GM23338 (cell line): ENCODE data around the gene FBF1. TPM values are rescaled to one million over a fixed set of nuclear protein-coding genes. Genes with fewer than 3 reads are reported as not detected.

Experiments
- ATAC-seq: fragments of 200-7000 bp; cut with Tn5 transposase; 3 replicates; pipeline ENCODE4 v1.9.1; 2020
- DNase-seq: peaks from one replicate; pipeline ENCODE4 v3.0.0-alpha.2; 2015; ENCODE audit warnings: low spot score
- H2AFZ ChIP-seq: fragments of 200-600 bp; sonication (generic); 2 replicates; pipeline ENCODE4 v1.8.0; 2016; ENCODE audit warnings: antibody characterized with exemption, mild to moderate bottlenecking, moderate library complexity
- H3F3A ChIP-seq: fragments of 200-600 bp; sonication (generic); replicated peaks from 2 replicates; pipeline ENCODE4 v1.8.0; 2017; ENCODE audit warnings: antibody characterized with exemption, mixed run types, low read depth
- H3K27ac ChIP-seq: fragments of 200-600 bp; sonication (generic); 2 replicates; pipeline ENCODE4 v1.6.1; 2016; ENCODE audit warnings: low read depth
- H3K27me3 ChIP-seq: fragments of 200-600 bp; sonication (generic); 2 replicates; pipeline ENCODE4 v1.8.0; 2016; ENCODE audit warnings: mild to moderate bottlenecking, mixed run types, moderate library complexity; ENCODE audit not compliant: insufficient read depth
- H3K36me3 ChIP-seq: fragments of 200-600 bp; sonication (generic); 2 replicates; pipeline ENCODE4 v1.8.0; 2016; ENCODE audit warnings: mild to moderate bottlenecking; ENCODE audit not compliant: insufficient read depth
- H3K4me1 ChIP-seq: fragments of 200-600 bp; sonication (generic); 2 replicates; pipeline ENCODE4 v1.8.0; 2016; ENCODE audit warnings: mild to moderate bottlenecking, moderate library complexity; ENCODE audit not compliant: insufficient read depth
- H3K4me2 ChIP-seq: fragments of 200-600 bp; sonication (generic); 2 replicates; pipeline ENCODE4 v1.7.1; 2017; ENCODE audit warnings: mixed run types
- H3K4me3 ChIP-seq: fragments of 200-600 bp; sonication (generic); 2 replicates; pipeline ENCODE4 v1.6.1; 2016; ENCODE audit warnings: mixed run types
- H3K79me2 ChIP-seq: fragments of 200-600 bp; sonication (generic); replicated peaks from 2 replicates; pipeline ENCODE4 v1.8.0; 2017; ENCODE audit warnings: mild to moderate bottlenecking; ENCODE audit not compliant: insufficient read depth
- H3K9me2 ChIP-seq: fragments of 200-600 bp; sonication (generic); 2 replicates; pipeline ENCODE4 v1.8.0; 2017; ENCODE audit not compliant: insufficient read depth
- H4K20me1 ChIP-seq: fragments of 200-600 bp; sonication (generic); replicated peaks from 2 replicates; pipeline ENCODE4 v1.8.0; 2017; ENCODE audit warnings: mild to moderate bottlenecking; ENCODE audit not compliant: insufficient read depth
- H3K27ac Mint-ChIP-seq: 2 replicates; pipeline ENCODE4 v1.8.0; 2020; ENCODE audit warnings: inconsistent platforms, mild to moderate bottlenecking, moderate library complexity, mixed read lengths
- H3K27me3 Mint-ChIP-seq: 3 replicates; pipeline ENCODE4 v1.8.0; 2022; ENCODE audit warnings: low read depth, mild to moderate bottlenecking, moderate library complexity, mixed read lengths, inconsistent platforms; ENCODE audit not compliant: insufficient read depth, poor library complexity
- H3K36me3 Mint-ChIP-seq: 3 replicates; pipeline ENCODE4 v1.8.0; 2021; ENCODE audit warnings: low read depth, mild to moderate bottlenecking, inconsistent platforms, moderate library complexity, mixed read lengths
- H3K4me1 Mint-ChIP-seq: 3 replicates; pipeline ENCODE4 v1.8.0; 2020; ENCODE audit warnings: mild to moderate bottlenecking, inconsistent platforms, mixed read lengths
- H3K4me3 Mint-ChIP-seq: 3 replicates; pipeline ENCODE4 v1.8.0; 2021; ENCODE audit warnings: moderate library complexity, mild to moderate bottlenecking, inconsistent platforms, mixed read lengths
- H3K9me3 Mint-ChIP-seq: 3 replicates; pipeline ENCODE4 v1.8.0; 2020; ENCODE audit warnings: moderate library complexity, mild to moderate bottlenecking, inconsistent platforms, mixed read lengths
- ETS1 ChIP-seq: IDR thresholded peaks from 2 replicates; pipeline ENCODE4 v1.6.1; 2016; ENCODE audit warnings: antibody characterized with exemption
- EZH2 ChIP-seq: fragments of 200-600 bp; sonication (generic); IDR thresholded peaks from one replicate; pipeline ENCODE4 v1.8.0; 2017; ENCODE audit warnings: antibody characterized with exemption, mild to moderate bottlenecking, low read depth; ENCODE audit not compliant: unreplicated experiment
- EZH2phosphoT487 ChIP-seq: fragments of 200-600 bp; sonication (generic); IDR thresholded peaks from one replicate; pipeline ENCODE4 v1.8.1; 2018; ENCODE audit warnings: antibody characterized with exemption; ENCODE audit not compliant: unreplicated experiment
- JUNB ChIP-seq: IDR thresholded peaks from one replicate; pipeline ENCODE4 v1.6.1; 2016; ENCODE audit warnings: antibody characterized with exemption; ENCODE audit not compliant: unreplicated experiment
- NANOG ChIP-seq: IDR thresholded peaks from 2 replicates; pipeline ENCODE4 v1.6.1; 2016; ENCODE audit warnings: antibody characterized with exemption, borderline replicate concordance
- POLR2AphosphoS5 ChIP-seq: IDR thresholded peaks from 2 replicates; pipeline ENCODE4 v1.6.1; 2016; ENCODE audit warnings: antibody characterized with exemption, low read depth
- STAT1 ChIP-seq: IDR thresholded peaks from one replicate; pipeline ENCODE4 v1.6.1; 2016; ENCODE audit warnings: antibody characterized with exemption; ENCODE audit not compliant: unreplicated experiment
- ZNF331 ChIP-seq: fragments of 250-450 bp; sonication (Bioruptor Pico); IDR thresholded peaks from 2 replicates; pipeline ENCODE4 v1.5.0; 2020; ENCODE audit warnings: low read depth, mild to moderate bottlenecking, moderate library complexity
- polyA plus RNA-seq: library from polyadenylated mRNA; unstranded; fragments of >200 nt; fragmentation: Nextera tagmentation; extraction: Ambion mirVana; gene quantifications from 2 replicates; pipeline ENCODE4 v1.2.1, GENCODE V29; 2016
- total RNA-seq: library from RNA; depleted of rRNA; stranded (reverse); fragments of >200 nt; shearing (Covaris generic); gene quantifications from 2 replicates; pipeline ENCODE4 v1.2.3, GENCODE V29; 2014
- TF ChIP-seq, protein P1 (sequence below): fragments of 250-450 bp; sonication (Bioruptor Pico); IDR thresholded peaks from 2 replicates; pipeline ENCODE4 v1.5.0; 2020; ENCODE audit warnings: mild to moderate bottlenecking, moderate library complexity
- TF ChIP-seq, protein P2 (sequence below), 2 experiments: fragments of 200-600 bp in 1 of 2; sonication (generic) in 1 of 2; conservative IDR thresholded peaks; 2 replicates each; pipeline versions ENCODE4 v1.5.1 to v1.6.1; 2016 to 2017; ENCODE audit warnings: antibody characterized with exemption in 2 of 2, low read depth in 2 of 2, mild to moderate bottlenecking in 2 of 2, moderate library complexity in 1 of 2

The FBF1 gene
- total and polyA plus RNA-seq, 2 experiments from 2014 or later = 8.8 to 11.8 TPM

DNA sequence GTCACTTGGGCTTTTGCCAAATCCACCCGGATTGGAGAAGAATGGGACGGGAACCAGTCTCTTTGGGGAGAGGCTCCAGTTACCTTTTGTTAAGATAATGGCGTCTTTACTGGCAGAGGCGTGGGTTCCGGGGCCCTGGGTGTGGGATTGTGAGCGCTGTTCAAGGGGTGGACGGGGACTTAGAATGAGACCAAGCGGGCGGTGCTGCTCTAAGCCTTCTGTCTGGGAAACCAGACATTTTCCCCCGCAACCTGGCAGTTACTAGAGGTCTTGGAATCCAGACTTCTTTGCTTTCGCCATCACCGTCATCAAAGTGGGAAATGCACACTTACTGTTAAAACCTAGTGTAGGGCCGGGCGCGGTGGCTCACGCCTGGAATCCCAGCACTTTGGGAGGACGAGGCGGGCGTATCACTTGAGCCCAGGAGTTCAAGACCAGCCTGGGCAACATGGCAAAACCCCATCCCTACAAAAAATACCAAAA lies 38.9 kb upstream of the FBF1 start (continued):
- TF ChIP-seq NANOG (no peak), ETS1 (no peak), STAT1 (no peak), ZNF331 (no peak), POLR2AphosphoS5 (no peak), EZH2 (no peak), JUNB (no peak)

- Histone ChIP-seq H3K9me2 (no peaks in the 10 kb centered on the region), H3K36me3 (no peaks in the 10 kb centered on the region), H3K27me3 (no peaks in the 10 kb centered on the region), H3K27ac (peak within 1 kb of the TSS; percentile 98), H3K4me1 (peaks cover 37% of the 10 kb centered on the region), H3K79me2 (peaks cover 64% of the 10 kb centered on the region), H3F3A (peaks cover 20% of the 10 kb centered on the region), H4K20me1 (no peaks in the 10 kb centered on the region), H3K4me3 (peak within 1 kb of the TSS; percentile 81), H3K4me2 (peak within 1 kb of the TSS; percentile 82), H2AFZ (peak within 1 kb of the TSS; percentile 89)
- H3K9me3 Mint-ChIP-seq = no peaks in the 10 kb centered on the region
- DNase-seq = peak; percentile 98
- peaks cover 44% of the 10 kb centered on the region for H3K4me1 Mint-ChIP-seq
- H3K4me3 Mint-ChIP-seq = peak within 1 kb of the TSS; percentile 95
- peaks cover 17% of the 10 kb centered on the region; the same call in 2 of the 3 replicates for H3K36me3 Mint-ChIP-seq
- peak; percentile 88 for ATAC-seq
- H3K27ac Mint-ChIP-seq = peak within 1 kb of the TSS; percentile 99
- peaks cover 24% of the 10 kb centered on the region for H3K27me3 Mint-ChIP-seq
- no peak for TF ChIP-seq EZH2phosphoT487
- TF ChIP-seq ZNF331 = no peak
- TF ChIP-seq ETS1 = peak; percentile 51; the same call in 1 of the 2 replicates
- TF ChIP-seq POLR2AphosphoS5 = peak; percentile 79
- TF ChIP-seq, protein P1, sequence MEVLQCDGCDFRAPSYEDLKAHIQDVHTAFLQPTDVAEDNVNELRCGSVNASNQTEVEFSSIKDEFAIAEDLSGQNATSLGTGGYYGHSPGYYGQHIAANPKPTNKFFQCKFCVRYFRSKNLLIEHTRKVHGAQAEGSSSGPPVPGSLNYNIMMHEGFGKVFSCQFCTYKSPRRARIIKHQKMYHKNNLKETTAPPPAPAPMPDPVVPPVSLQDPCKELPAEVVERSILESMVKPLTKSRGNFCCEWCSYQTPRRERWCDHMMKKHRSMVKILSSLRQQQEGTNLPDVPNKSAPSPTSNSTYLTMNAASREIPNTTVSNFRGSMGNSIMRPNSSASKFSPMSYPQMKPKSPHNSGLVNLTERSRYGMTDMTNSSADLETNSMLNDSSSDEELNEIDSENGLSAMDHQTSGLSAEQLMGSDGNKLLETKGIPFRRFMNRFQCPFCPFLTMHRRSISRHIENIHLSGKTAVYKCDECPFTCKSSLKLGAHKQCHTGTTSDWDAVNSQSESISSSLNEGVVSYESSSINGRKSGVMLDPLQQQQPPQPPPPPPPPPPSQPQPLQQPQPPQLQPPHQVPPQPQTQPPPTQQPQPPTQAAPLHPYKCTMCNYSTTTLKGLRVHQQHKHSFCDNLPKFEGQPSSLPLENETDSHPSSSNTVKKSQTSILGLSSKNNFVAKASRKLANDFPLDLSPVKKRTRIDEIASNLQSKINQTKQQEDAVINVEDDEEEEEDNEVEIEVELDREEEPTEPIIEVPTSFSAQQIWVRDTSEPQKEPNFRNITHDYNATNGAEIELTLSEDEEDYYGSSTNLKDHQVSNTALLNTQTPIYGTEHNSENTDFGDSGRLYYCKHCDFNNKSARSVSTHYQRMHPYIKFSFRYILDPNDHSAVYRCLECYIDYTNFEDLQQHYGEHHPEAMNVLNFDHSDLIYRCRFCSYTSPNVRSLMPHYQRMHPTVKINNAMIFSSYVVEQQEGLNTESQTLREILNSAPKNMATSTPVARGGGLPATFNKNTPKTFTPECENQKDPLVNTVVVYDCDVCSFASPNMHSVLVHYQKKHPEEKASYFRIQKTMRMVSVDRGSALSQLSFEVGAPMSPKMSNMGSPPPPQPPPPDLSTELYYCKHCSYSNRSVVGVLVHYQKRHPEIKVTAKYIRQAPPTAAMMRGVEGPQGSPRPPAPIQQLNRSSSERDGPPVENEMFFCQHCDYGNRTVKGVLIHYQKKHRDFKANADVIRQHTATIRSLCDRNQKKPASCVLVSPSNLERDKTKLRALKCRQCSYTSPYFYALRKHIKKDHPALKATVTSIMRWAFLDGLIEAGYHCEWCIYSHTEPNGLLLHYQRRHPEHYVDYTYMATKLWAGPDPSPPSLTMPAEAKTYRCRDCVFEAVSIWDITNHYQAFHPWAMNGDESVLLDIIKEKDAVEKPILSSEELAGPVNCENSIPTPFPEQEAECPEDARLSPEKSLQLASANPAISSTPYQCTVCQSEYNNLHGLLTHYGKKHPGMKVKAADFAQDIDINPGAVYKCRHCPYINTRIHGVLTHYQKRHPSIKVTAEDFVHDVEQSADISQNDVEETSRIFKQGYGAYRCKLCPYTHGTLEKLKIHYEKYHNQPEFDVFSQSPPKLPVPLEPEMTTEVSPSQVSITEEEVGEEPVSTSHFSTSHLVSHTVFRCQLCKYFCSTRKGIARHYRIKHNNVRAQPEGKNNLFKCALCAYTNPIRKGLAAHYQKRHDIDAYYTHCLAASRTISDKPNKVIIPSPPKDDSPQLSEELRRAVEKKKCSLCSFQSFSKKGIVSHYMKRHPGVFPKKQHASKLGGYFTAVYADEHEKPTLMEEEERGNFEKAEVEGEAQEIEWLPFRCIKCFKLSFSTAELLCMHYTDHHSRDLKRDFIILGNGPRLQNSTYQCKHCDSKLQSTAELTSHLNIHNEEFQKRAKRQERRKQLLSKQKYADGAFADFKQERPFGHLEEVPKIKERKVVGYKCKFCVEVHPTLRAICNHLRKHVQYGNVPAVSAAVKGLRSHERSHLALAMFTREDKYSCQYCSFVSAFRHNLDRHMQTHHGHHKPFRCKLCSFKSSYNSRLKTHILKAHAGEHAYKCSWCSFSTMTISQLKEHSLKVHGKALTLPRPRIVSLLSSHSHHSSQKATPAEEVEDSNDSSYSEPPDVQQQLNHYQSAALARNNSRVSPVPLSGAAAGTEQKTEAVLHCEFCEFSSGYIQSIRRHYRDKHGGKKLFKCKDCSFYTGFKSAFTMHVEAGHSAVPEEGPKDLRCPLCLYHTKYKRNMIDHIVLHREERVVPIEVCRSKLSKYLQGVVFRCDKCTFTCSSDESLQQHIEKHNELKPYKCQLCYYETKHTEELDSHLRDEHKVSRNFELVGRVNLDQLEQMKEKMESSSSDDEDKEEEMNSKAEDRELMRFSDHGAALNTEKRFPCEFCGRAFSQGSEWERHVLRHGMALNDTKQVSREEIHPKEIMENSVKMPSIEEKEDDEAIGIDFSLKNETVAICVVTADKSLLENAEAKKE = no peak
- TF ChIP-seq, protein P2, sequence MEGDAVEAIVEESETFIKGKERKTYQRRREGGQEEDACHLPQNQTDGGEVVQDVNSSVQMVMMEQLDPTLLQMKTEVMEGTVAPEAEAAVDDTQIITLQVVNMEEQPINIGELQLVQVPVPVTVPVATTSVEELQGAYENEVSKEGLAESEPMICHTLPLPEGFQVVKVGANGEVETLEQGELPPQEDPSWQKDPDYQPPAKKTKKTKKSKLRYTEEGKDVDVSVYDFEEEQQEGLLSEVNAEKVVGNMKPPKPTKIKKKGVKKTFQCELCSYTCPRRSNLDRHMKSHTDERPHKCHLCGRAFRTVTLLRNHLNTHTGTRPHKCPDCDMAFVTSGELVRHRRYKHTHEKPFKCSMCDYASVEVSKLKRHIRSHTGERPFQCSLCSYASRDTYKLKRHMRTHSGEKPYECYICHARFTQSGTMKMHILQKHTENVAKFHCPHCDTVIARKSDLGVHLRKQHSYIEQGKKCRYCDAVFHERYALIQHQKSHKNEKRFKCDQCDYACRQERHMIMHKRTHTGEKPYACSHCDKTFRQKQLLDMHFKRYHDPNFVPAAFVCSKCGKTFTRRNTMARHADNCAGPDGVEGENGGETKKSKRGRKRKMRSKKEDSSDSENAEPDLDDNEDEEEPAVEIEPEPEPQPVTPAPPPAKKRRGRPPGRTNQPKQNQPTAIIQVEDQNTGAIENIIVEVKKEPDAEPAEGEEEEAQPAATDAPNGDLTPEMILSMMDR (conservative IDR thresholded peaks at IDR 0.05; ENCODE audit: low read depth in 2 of 2) = peak in 1 of 2 experiments; percentile 15; a peak in 1 of 4 replicates
- TF ChIP-seq JUNB = no peak
These were observed 38.3 kb upstream of the FBF1 start, which contains the start of the genes ACOX1 and TEN1 for GRCh38 chr17:75978938-75979704. ACOX1 (minus strand) TSS chr17:75979166; CDS start chr17:75979073, 93 bp downstream. TEN1 (plus strand) TSS chr17:75979240; CDS start chr17:75986193, 6,953 bp downstream.
